T-helper 2 cell treated with Interferon-gamma antibody and Interleukin-4, amounts not matched to agents 5 μg/mL and 100 μg/mL, for 36 hours (primary cell): ENCODE measurements around the gene DHFR.
"Not testable (repeated sequence)": the region's sequence is repeated elsewhere in the genome, so short reads cannot be mapped to it uniquely, and the experiment has no call there.

ENCODE experiments used
- DNase-seq: peaks from one replicate; pipeline ENCODE4 v3.0.0; 2021; ENCODE audit warnings: low spot score
- H3K27ac Mint-ChIP-seq: one replicate; pipeline ENCODE4 v1.8.0; 2021; ENCODE audit warnings: mild to moderate bottlenecking, mixed read lengths
- H3K27me3 Mint-ChIP-seq: one replicate; pipeline ENCODE4 v1.8.0; 2021; ENCODE audit warnings: low read depth, mixed read lengths
- H3K36me3 Mint-ChIP-seq: one replicate; pipeline ENCODE4 v1.8.0; 2021; ENCODE audit warnings: low read depth, mixed read lengths
- H3K4me1 Mint-ChIP-seq: one replicate; pipeline ENCODE4 v1.8.0; 2021; ENCODE audit warnings: low read depth, mixed read lengths
- H3K4me3 Mint-ChIP-seq: one replicate; pipeline ENCODE4 v1.8.0; 2022; ENCODE audit warnings: mild to moderate bottlenecking, moderate library complexity, mixed read lengths
- H3K9me3 Mint-ChIP-seq: one replicate; pipeline ENCODE4 v1.8.0; 2021; ENCODE audit warnings: mixed read lengths

Gene DHFR

DNA sequence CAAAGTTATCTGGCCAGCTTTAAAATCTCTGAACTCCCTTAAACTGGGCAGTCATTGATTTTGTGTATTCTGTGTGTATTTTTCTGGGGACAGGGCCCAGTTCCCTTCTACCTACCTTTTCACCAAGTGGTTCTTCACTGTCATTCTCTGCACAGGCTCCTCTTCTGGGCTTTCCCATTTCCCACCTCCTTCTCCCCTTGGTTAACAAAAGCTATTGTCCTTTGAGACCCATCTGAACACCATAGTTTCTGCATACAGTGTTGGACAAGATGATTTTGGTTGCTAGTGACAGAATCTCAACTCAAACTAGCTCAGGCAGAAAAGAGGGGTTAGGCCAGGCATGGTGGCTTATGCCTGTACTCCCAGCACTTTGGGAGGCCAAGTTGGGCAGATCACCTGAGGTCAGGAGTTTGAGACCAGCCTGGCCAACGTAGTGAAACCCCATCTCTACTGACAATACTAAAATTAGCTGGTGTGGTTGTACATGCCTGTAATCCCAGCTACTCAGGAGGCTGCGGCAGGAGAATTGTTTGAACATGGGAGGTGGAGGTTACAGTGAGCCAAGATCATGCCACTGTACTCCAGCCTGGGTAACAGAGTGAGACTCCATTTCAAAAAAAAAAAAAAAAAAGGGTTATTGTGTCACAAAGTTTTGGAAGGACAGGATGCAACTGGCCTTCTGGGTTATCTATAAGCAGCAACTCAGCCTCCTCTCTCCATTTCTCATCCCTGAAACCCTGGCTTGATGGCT lies 53.7 kb downstream of the DHFR start:
- Mint-ChIP-seq H3K27ac (no peak overlapping the region), H3K4me3 (no peak overlapping the region), H3K27me3 (no peaks in the 10 kb centered on the region), H3K36me3 (no peaks in the 10 kb centered on the region), H3K4me1 (no peaks in the 10 kb centered on the region), H3K9me3 (no peaks in the 10 kb centered on the region)
- DNase-seq = no peak

DNA sequence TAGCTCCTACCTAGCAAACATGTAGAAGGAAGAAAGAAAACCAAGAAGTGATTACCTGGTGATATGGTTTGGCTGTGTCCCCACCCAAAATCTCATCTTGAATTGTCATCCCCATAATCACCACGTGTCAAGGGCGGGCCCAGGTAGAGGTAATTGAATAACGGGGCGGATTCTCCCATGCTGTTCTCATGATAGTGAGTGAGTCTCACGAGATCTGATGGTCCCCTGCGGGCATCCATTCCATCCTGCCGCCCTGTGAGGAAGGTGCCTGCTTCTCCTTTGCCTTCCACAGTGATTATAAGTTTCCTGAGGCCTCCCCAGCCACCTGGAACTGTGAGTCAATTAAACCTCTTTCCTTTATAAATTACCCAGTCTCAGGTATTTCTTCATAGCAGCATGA lies 57.3 kb downstream of the DHFR start:
- no peaks in the 10 kb centered on the region for H3K4me1 Mint-ChIP-seq
- no peak overlapping the region for H3K4me3 Mint-ChIP-seq
- H3K27ac Mint-ChIP-seq = no peak overlapping the region
- no peak for DNase-seq
- H3K9me3 Mint-ChIP-seq = no peaks in the 10 kb centered on the region
- no peaks in the 10 kb centered on the region for H3K27me3 Mint-ChIP-seq
- no peaks in the 10 kb centered on the region for H3K36me3 Mint-ChIP-seq

DNA sequence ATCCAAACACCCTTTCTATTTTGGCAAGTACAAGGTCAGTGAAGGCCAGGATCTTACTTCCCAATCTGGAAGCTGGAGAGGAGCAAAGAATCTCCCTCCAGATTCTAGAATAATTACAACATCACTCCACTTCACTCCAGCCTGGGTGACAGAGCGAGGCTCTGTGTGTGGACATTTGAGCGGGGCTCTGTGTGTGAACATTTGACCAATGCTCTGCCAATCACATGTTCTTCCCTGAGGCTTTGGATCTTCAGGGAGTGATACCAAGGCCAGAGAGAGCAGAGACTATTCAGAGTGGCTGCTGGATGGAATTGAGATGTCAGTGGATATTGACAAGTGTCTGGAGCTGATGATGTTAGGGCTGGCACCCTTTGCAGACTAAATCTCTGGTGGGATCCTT lies 60.0 kb downstream of the DHFR start:
- Mint-ChIP-seq H3K27ac (no peak overlapping the region), H3K9me3 (no peaks in the 10 kb centered on the region), H3K27me3 (peaks cover 5% of the 10 kb centered on the region), H3K36me3 (no peaks in the 10 kb centered on the region), H3K4me3 (no peak overlapping the region), H3K4me1 (no peaks in the 10 kb centered on the region)
- DNase-seq = no peak

DNA sequence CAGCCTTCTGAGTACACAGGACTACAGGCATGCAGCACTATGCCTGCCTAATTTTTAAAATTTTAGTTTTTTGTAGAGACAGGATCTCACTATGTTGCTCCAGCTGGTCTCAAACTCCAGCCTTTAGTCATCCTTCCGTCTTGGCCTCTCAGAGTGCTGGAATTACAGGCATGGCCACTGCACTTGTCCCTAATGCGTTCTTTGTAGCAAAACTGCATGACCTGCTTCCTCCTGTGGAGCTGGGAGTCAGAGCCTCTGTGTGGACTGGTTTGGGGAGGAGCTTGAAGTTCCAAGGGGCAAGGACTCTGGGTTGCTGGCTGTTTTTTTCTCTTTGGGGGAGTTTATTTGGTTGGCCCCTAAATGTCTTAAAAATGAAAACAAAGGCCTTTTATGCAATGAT lies 62.0 kb downstream of the DHFR start:
- Mint-ChIP-seq H3K9me3 (no peaks in the 10 kb centered on the region), H3K4me3 (no peak overlapping the region), H3K27me3 (peaks cover 5% of the 10 kb centered on the region), H3K36me3 (no peaks in the 10 kb centered on the region), H3K27ac (no peak overlapping the region), H3K4me1 (no peaks in the 10 kb centered on the region)
- no peak for DNase-seq

- Mint-ChIP-seq H3K27me3 (peaks cover 5% of the 10 kb centered on the region), H3K4me3 (no peak overlapping the region), H3K36me3 (no peaks in the 10 kb centered on the region), H3K27ac (no peak overlapping the region), H3K9me3 (no peaks in the 10 kb centered on the region), H3K4me1 (no peaks in the 10 kb centered on the region)
- no peak for DNase-seq
These were observed 62.7 kb downstream of the DHFR start for GRCh38 chr5:80592105-80592504.

GRCh38 chr5:80591352-80591751 lies 63.4 kb downstream of the DHFR start:
- H3K27me3 Mint-ChIP-seq = peaks cover 5% of the 10 kb centered on the region
- no peak overlapping the region for H3K27ac Mint-ChIP-seq
- no peaks in the 10 kb centered on the region for H3K4me1 Mint-ChIP-seq
- no peak for DNase-seq
- H3K9me3 Mint-ChIP-seq = no peaks in the 10 kb centered on the region
- no peaks in the 10 kb centered on the region for H3K36me3 Mint-ChIP-seq
- H3K4me3 Mint-ChIP-seq = no peak overlapping the region

DNA sequence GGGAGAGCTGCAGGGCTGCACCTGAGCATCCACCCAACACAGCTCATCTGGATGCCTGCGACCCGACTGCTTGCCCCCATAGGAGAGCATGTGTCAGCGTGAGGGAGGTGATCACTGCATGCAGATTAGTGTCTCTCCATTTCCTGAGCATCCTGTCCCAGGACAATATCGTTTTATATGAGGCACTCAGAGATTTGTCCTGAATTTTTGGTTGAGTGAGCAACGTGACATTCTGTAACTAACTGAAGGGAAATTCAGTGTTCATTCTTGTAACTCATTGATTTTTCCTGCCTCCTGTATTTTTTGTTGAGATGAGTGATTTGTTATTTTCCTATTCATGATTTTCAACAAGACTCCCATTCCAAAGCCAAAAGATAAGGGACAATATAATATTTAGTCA lies 64.0 kb downstream of the DHFR start:
- no peaks in the 10 kb centered on the region for H3K4me1 Mint-ChIP-seq
- no peak overlapping the region for H3K4me3 Mint-ChIP-seq
- H3K36me3 Mint-ChIP-seq = no peaks in the 10 kb centered on the region
- no peaks in the 10 kb centered on the region for H3K9me3 Mint-ChIP-seq
- no peak for DNase-seq
- H3K27me3 Mint-ChIP-seq = peaks cover 5% of the 10 kb centered on the region
- no peak overlapping the region for H3K27ac Mint-ChIP-seq

DNA sequence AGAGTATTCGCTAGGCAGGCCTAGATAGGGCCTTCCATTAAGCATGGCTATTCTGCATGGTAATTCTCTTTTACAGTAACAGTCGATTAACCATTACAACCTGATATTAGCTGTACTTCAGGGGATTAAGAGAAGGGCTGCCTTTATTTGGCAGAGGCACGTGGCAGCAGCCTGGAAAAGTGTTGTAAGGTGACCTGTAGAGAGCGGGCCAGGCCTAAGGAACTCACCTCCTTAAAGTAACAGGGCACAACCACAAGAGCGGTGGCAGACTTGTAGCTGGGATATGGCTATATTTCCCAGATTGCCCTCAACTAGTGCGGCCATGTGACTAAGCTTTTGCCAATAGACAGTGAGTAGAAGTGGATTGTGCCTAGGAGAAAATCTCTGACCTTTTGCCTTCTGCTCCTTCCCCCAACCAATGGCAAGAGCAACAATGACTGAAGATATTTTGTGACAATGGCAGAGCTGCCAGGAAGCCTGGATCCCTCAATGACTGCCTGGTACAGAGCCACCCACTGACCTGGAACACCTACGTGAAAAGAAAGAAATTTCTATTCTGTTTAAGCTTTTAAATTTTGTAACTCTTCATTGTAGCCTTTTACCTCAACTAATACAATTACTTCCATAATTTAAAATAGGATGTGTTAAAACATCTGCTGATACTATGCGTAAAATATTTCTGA lies 65.8 kb downstream of the DHFR start:
- Mint-ChIP-seq H3K36me3 (no peaks in the 10 kb centered on the region), H3K4me3 (no peak overlapping the region), H3K9me3 (no peaks in the 10 kb centered on the region), H3K27me3 (peaks cover 5% of the 10 kb centered on the region), H3K27ac (no peak overlapping the region), H3K4me1 (no peaks in the 10 kb centered on the region)
- DNase-seq = no peak

DNA sequence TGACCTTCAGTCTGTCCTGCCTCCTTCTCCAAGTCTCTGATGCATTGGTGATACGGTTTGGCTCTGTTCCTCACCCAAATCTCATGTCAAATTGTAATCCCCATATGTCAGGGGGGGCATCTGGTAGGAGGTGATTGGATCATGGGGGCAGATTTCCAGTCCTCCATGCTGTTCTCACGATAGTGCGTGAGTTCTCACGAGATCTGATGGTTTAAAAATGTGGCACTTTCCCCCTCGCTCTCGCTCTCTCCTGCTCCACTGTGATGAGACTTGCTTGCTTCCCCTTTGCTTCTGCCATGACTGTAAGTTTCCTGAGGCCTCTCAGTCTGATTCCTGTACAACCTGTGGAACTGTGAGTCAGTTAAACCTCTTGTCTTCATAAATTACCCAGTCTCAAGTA lies 70.0 kb downstream of the DHFR start:
- no peaks in the 10 kb centered on the region for H3K4me1 Mint-ChIP-seq
- H3K27ac Mint-ChIP-seq = no peak overlapping the region
- H3K9me3 Mint-ChIP-seq = peaks cover 1% of the 10 kb centered on the region
- peaks cover 1% of the 10 kb centered on the region for H3K27me3 Mint-ChIP-seq
- DNase-seq = no peak
- no peaks in the 10 kb centered on the region for H3K36me3 Mint-ChIP-seq
- no peak overlapping the region for H3K4me3 Mint-ChIP-seq

GRCh38 chr5:80580291-80580690 lies 74.5 kb downstream of the DHFR start:
- not testable (repeated sequence) for H3K4me3 Mint-ChIP-seq, H3K27ac Mint-ChIP-seq, H3K36me3 Mint-ChIP-seq, H3K9me3 Mint-ChIP-seq, H3K4me1 Mint-ChIP-seq, DNase-seq
- peaks cover 21% of the 10 kb centered on the region for H3K27me3 Mint-ChIP-seq

- peaks cover 4% of the 10 kb centered on the region for H3K9me3 Mint-ChIP-seq
- peaks cover 2% of the 10 kb centered on the region for H3K4me1 Mint-ChIP-seq
- H3K36me3 Mint-ChIP-seq = no peaks in the 10 kb centered on the region
- no peak overlapping the region for H3K4me3 Mint-ChIP-seq
- DNase-seq = no peak
- H3K27ac Mint-ChIP-seq = no peak overlapping the region
- peaks cover 30% of the 10 kb centered on the region for H3K27me3 Mint-ChIP-seq
These were observed 75.7 kb downstream of the DHFR start for GRCh38 chr5:80579050-80579449.

- H3K9me3 Mint-ChIP-seq = peaks cover 4% of the 10 kb centered on the region
- peaks cover 2% of the 10 kb centered on the region for H3K4me1 Mint-ChIP-seq
- no peaks in the 10 kb centered on the region for H3K36me3 Mint-ChIP-seq
- no peak overlapping the region for H3K27ac Mint-ChIP-seq
- no peak for DNase-seq
- no peak overlapping the region for H3K4me3 Mint-ChIP-seq
- H3K27me3 Mint-ChIP-seq = peaks cover 42% of the 10 kb centered on the region
These were observed 77.1 kb downstream of the DHFR start for GRCh38 chr5:80577707-80578106.

DNA sequence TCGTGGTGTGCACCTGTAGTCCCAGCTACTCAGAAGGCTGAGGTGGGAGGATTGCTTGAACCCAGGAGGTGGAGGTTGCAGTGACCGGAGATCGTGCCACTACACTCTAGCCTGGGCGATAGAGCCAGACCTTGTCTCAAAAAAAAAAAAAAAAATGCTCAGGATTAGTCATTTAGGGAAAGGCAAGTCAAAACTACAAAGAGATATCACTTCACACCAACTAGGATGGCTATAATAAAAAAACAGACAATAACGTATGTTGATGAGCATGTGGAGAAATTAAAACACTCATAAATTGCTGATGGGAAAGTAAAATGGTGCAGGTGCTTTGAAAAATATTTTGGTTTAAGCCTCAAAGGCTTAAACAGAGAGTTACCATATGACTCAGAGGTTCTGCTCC lies 78.4 kb downstream of the DHFR start:
- H3K4me1 Mint-ChIP-seq = peaks cover 2% of the 10 kb centered on the region
- H3K36me3 Mint-ChIP-seq = no peaks in the 10 kb centered on the region
- no peak overlapping the region for H3K27ac Mint-ChIP-seq
- H3K9me3 Mint-ChIP-seq = peaks cover 4% of the 10 kb centered on the region
- H3K27me3 Mint-ChIP-seq = peaks cover 53% of the 10 kb centered on the region
- no peak overlapping the region for H3K4me3 Mint-ChIP-seq
- DNase-seq = no peak
